ENCODE data around the gene OBSCN.
A peak's percentile ranks its signal among the peaks of the same experiment; 100 is the strongest.

The OBSCN gene

DNA sequence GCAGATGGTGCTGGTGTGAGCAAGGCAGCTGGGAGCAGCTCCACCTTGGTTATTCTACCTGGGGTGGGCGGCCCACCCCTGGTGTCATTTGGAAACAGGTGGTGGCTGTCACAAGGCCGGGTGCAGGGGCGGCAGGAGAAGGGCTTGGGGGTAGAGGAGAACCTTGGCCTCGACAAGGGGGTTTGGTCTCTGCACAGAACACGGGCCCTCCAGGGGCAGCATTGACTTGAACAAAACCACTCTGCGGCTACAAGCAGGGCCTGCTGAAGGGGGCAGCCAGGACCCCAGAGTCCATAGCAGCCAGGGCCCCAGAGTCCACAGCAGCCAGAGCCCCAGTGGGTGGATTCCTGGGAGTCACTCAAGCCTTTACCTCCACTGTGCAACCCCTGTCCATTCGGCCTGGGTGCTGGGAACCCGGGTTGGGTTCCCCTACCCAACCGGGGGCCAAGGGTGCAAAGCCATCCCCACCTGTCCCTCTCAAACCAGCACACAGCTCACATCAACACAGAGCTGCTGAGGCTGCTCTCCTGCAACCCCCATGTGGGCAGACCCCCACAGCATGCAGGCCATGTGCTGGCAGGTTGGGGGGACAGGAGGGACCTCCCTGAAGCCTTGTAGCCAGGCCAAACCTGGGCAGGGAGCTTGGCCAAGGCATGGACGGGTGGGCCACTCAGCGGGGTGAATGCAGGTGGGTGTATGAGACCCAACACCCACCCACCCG lies 191.1 kb downstream of the OBSCN start:
- DNase-seq (ENCODE audit: insufficient read length, low spot score) (no peak), FAIRE-seq (no peak)
- TF ChIP-seq POLR2A (IDR thresholded peaks at IDR 0.05; ENCODE audit: low read depth, low read length) (no peak), SPI1 (IDR thresholded peaks at IDR 0.05; ENCODE audit: low read depth, low read length) (no peak)

- TF ChIP-seq TAF1 (IDR thresholded peaks at IDR 0.05; ENCODE audit: low read depth, low read length) (no peak), POLR2AphosphoS5 (IDR thresholded peaks at IDR 0.05; ENCODE audit: low read depth, low read length) (no peak), SPI1 (IDR thresholded peaks at IDR 0.05; ENCODE audit: low read depth, low read length) (no peak), POLR2A (IDR thresholded peaks at IDR 0.05; ENCODE audit: low read depth, low read length) (no peak), POU2F2 (IDR thresholded peaks at IDR 0.05; ENCODE audit: low read depth, low read length) (no peak), PAX5 (IDR thresholded peaks at IDR 0.05; ENCODE audit: insufficient read depth, low read length, severe bottlenecking) (no peak)
- no peak for FAIRE-seq
- no peak for DNase-seq (ENCODE audit: insufficient read length, low spot score)
These were observed 191.8 kb downstream of the OBSCN start for GRCh38 chr1:228399531-228400236.

DNA sequence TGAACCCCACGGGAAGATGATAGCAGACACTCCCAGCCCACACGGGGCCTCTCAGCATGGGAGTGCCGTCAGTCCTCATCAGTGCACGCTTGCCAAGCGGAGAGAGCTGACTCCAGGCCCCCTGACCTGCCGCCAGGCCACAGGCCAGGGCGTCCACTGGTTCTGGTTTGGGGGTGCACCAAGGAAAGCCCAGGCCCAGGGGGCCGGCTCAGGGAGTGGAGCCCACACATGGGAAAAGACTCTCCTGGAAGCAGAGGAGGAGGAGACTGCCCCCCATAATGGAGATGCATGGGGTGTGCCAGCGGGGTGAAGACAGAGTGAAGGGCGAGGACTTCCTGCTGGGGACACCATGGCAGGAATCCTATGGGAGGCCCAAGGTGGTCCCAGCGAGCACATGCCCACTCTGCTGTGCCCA lies 192.4 kb downstream of the OBSCN start:
- no peak for TF ChIP-seq TAF1 (IDR thresholded peaks at IDR 0.05; ENCODE audit: low read depth, low read length)
- TF ChIP-seq POLR2A (IDR thresholded peaks at IDR 0.05; ENCODE audit: low read depth, low read length): no peak
- TF ChIP-seq PAX5 (IDR thresholded peaks at IDR 0.05; ENCODE audit: insufficient read depth, low read length, severe bottlenecking): no peak
- TF ChIP-seq SPI1 (IDR thresholded peaks at IDR 0.05; ENCODE audit: low read depth, low read length): no peak
- no peak for TF ChIP-seq POLR2AphosphoS5 (IDR thresholded peaks at IDR 0.05; ENCODE audit: low read depth, low read length)
- TF ChIP-seq POU2F2 (IDR thresholded peaks at IDR 0.05; ENCODE audit: low read depth, low read length): no peak
- FAIRE-seq (no peak), DNase-seq (ENCODE audit: insufficient read length, low spot score) (no peak)

DNA sequence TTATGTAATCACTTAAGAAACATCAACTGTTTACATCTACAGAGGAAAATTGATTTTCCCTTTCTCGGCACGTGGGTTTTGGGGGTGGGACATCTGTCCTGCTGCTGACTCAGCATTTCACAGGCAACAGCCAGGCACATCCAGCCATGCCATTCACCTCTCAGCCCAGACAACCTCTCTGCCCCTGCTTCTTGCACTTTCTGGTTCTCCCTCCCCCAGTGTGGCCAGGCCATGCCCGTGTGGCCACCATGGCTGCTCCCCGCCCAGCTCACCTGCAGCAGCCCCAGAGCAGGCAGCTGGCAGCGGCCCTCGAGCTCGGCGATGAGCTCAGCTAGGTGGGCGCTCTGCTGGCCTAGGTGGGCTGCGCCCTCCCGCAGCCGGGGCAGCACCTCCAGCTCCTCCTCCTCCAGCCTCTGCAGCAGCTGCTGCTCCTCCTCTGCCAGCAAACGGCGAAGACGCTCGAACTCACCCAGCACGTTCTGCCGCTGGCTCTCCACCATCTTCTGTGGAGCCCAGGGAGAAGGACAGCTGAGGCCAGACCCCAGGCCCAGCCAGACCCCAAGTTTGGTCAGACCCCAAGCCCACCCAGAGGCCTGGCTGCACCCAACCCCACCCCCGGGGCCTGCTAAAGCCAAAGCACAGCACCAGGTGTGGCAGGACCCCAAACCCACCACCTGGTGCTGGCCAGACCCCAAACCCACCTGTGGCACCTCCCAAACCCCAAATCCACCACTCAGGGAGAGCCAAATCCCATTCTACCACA lies 193.0 kb downstream of the OBSCN start:
- FAIRE-seq (no peak), DNase-seq (ENCODE audit: insufficient read length, low spot score) (no peak)
- TF ChIP-seq POLR2AphosphoS5 (IDR thresholded peaks at IDR 0.05; ENCODE audit: low read depth, low read length) (no peak), TAF1 (IDR thresholded peaks at IDR 0.05; ENCODE audit: low read depth, low read length) (no peak), PAX5 (IDR thresholded peaks at IDR 0.05; ENCODE audit: insufficient read depth, low read length, severe bottlenecking) (no peak), POU2F2 (IDR thresholded peaks at IDR 0.05; ENCODE audit: low read depth, low read length) (no peak), SPI1 (IDR thresholded peaks at IDR 0.05; ENCODE audit: low read depth, low read length) (no peak), POLR2A (IDR thresholded peaks at IDR 0.05; ENCODE audit: low read depth, low read length) (no peak)

- TF ChIP-seq POLR2A (IDR thresholded peaks at IDR 0.05; ENCODE audit: low read depth, low read length) (0 out of 2 replicates have a peak, but pooled peaks have one; percentile 23), SPI1 (IDR thresholded peaks at IDR 0.05; ENCODE audit: low read depth, low read length) (no peak)
- DNase-seq (ENCODE audit: insufficient read length, low spot score) (no peak), FAIRE-seq (no peak)
These were observed 194.2 kb downstream of the OBSCN start for GRCh38 chr1:228401782-228402640.

GRCh38 chr1:228402641-228403025 lies 194.8 kb downstream of the OBSCN start:
- DNase-seq (ENCODE audit: insufficient read length, low spot score) (no peak), FAIRE-seq (no peak)

DNA sequence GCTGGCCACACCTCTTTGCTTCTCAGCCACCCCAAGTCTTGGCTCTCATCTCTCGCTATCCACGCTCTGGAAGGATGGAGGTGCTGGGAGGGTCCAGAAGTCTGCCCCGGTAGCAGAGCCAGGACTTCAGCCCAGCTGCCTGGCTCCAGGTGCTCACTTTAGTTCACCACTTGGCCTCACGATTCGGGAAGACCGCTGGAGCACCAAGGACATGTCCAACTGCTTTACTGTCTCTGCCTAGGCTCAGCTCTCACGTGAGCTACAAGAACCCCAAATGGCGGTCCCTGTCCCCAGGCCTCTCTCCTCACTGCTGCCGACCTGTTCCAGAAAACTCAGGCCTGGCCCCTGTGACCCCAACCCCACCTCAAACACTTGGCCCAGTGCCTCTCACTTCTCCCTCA lies 195.4 kb downstream of the OBSCN start:
- no peak for DNase-seq (ENCODE audit: insufficient read length, low spot score)
- TF ChIP-seq POLR2A (IDR thresholded peaks at IDR 0.05; ENCODE audit: low read depth, low read length): no peak
- no peak for TF ChIP-seq POU2F2 (IDR thresholded peaks at IDR 0.05; ENCODE audit: low read depth, low read length)
- no peak for TF ChIP-seq PAX5 (IDR thresholded peaks at IDR 0.05; ENCODE audit: insufficient read depth, low read length, severe bottlenecking)
- no peak for TF ChIP-seq POLR2AphosphoS5 (IDR thresholded peaks at IDR 0.05; ENCODE audit: low read depth, low read length)
- TF ChIP-seq TAF1 (IDR thresholded peaks at IDR 0.05; ENCODE audit: low read depth, low read length): no peak
- no peak for TF ChIP-seq SPI1 (IDR thresholded peaks at IDR 0.05; ENCODE audit: low read depth, low read length)
- no peak for FAIRE-seq

More at GRCh38 chr1:228402641-228403025, 194.8 kb downstream of the OBSCN start:
- TF ChIP-seq POLR2AphosphoS5 (IDR thresholded peaks at IDR 0.05; ENCODE audit: low read depth, low read length): peak; percentile 23; the same call in 1 of the 2 replicates
- no peak for TF ChIP-seq TAF1 (IDR thresholded peaks at IDR 0.05; ENCODE audit: low read depth, low read length)
- no peak for TF ChIP-seq SPI1 (IDR thresholded peaks at IDR 0.05; ENCODE audit: low read depth, low read length)

DNA sequence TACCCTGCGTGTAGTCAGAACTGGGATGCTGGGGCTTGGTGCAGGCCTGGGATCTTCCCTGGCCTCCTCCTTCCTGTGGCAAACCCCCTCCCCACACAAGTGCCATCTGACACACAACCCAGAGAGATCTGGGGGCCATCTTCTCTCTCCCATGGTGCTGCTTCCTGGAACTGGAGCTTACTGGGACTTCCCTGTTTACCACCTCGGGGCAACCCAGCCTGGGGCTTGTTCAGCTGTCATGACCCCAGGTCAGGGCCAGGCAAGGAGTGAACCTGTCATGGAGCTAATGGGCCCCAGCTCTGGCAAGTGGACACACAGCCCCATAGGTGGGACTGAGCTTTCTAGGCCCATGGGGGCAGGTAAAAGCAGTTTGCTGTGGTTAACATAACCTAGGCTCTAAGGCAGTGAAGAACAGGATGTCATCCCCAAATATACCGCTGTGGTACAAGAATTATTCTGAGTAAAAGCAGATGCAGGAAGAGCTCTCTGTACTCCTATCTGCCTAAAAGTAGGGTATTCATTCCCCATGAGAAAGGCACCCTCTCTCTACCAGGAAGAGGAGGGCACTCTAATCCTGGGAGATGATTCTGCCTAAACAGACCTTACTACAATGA lies 196.4 kb downstream of the OBSCN start:
- FAIRE-seq (no peak), DNase-seq (ENCODE audit: insufficient read length, low spot score) (no peak)
- no peak for TF ChIP-seq PAX5 (IDR thresholded peaks at IDR 0.05; ENCODE audit: insufficient read depth, low read length, severe bottlenecking)
- TF ChIP-seq SPI1 (IDR thresholded peaks at IDR 0.05; ENCODE audit: low read depth, low read length): no peak
- no peak for TF ChIP-seq POLR2A (IDR thresholded peaks at IDR 0.05; ENCODE audit: low read depth, low read length)
- no peak for TF ChIP-seq POU2F2 (IDR thresholded peaks at IDR 0.05; ENCODE audit: low read depth, low read length)
- TF ChIP-seq TAF1 (IDR thresholded peaks at IDR 0.05; ENCODE audit: low read depth, low read length): no peak
- no peak for TF ChIP-seq POLR2AphosphoS5 (IDR thresholded peaks at IDR 0.05; ENCODE audit: low read depth, low read length)

Data from GM12891 (cell line).